NCI-H524 treated with DMSO at 0.1 percent for 48 hours (cell line): Measurements from ENCODE around the gene TFAP2D.

Experiments
- DNase-seq: peaks from one replicate; lab custom pipeline; 2025; lab: John Stamatoyannopoulos, UW

TFAP2D gene

DNA sequence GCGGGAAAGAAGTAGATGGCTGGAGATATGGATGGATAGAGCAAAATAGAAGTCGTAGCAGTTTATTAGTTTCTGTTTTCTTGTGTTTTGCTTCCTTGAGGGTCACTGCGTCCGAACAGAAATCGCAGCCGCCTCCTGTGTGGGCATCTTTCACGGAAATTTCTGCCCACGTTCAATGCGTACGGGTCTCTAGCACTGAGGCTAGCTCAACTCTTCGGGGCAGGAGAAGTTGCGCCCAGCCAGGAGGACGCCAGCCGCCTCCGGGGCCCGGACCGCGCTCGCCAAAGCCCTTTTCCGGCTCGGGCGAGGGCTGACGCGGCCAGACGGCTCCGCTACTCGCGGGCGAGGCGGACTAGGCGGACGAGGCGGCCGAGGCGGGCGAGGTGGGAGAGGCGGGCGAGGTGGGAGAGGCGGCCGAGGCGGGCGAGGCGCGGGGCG, 106.2 kb downstream of the TFAP2D start:
- DNase-seq = no peak

DNA sequence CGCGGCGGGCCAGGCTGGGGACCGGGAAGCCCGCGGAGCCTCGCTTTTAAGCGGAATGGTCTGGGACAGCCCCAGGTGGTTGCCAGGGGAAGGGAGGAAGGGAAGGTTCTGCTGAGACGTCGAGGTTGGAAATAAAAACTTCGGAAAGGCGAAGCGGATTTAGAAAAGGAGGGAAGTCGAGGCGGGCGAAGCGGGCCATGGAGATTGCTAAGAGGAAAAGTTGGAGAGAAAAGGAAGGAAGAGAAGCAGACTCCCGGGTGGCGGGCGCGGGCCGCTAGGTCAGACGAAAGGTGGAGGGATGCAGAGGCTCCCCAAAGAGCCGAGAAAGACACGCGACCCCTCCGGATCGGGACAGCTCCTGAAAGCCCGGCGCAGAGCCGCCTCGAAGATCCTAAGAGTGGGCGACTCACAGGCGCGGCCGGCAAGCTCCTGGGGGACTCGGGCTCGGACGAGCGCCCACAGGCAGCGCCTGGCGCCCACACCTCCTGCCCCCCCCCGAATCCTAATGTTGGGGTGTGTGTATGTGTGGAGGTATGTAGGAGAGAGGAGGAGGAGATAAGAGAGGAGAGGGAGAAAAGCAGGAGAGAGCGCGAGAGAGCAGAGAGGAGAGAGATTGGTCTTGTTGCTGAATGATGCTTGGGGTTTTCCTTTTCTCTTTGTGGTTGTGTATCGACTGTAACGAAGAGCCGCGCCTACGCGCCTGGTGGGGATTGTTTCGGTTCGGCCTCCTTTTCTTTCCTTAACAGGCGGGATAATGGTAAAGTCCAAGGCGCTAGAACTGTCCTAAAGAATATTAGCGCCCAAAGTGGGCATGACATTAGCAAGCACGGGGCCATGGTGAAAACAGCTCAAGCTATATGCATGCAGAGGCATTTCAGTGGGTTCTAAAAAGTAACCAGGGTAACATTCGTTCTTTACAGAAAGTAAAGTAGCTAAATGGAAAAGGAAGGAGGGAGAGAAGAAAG, 106.9 kb downstream of the TFAP2D start:
- DNase-seq = no peak

DNA sequence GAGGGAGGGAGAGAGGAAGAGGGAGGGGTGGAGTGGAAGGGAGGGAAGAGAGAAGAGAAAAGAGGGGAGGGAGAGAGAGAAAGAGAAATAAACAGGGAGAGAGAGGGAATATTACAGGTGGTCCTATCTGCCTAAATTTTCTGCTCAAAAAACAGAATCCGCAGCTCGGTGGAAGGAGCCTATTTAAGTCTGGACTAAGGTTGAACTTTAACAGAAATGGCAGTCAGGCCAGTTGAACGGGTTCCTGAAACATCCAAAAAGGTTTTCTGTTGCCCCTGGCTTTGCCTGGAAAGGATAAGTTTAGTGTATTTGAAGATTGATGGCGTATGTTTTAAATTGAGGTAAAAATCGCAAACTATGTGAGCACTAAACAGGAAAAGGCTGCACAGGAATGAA, 107.5 kb downstream of the TFAP2D start:
- no peak for DNase-seq

DNA sequence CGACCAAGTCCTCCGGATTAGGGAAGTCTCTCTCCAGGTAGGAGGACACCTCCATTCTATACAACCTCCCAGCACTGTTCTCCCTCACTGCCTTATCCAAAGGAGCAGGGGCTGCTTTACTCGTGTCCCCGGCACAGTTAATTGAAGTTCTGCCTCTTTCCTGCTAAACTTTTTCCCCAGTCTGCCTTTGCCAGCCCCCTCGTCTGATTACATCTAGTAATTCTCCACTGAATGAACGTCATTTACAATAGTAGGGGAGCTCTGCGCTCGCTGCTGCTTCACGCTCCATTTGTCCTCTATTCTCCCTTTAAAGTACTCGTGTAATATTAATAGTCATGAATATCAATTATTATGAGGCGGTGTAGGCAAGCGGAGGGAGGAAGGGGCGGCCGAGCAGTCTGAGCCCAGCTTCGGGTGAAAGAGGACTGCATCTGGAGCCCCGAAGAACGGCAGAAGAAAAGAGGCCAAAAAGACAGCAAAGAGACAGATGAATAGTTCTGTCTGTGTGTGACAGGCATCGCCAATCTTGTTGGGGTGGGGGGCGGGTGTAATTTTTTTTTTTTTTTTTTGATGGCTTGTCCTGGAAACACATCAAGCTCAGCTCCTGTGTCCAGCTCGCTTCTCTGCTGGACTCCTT, 108.2 kb downstream of the TFAP2D start:
- no peak for DNase-seq

DNA sequence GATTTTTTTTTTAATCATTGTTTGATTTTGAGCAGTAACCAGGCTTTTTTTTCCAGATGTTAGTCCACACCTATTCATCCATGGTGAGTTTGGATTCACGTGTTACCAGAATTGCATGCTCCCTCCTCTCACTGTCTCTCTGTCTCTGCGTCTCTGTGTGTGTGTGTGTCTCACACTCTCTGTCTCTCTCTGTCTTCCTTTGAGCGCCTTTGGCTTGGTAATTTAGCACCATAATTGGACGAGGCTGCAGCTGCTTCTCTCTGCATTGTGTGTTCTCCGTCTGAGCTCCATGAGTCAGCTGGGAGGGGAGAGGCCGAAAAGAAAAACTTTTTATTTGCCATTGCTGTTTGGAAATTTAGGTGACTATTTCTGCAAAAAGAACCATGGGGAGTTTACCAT, 108.8 kb downstream of the TFAP2D start:
- no peak for DNase-seq
